Thyroid gland (tissue), 4 donors: Measurements from ENCODE around the gene GLIS1. TPM values are rescaled to one million over a fixed set of nuclear protein-coding genes. Genes with fewer than 3 reads are reported as not detected.

Experiments used
- DNase-seq, 2 donors: peaks; one replicate each; pipeline ENCODE4 v3.0.0-alpha.2; 2019
- H3K27ac ChIP-seq, 3 donors: fragments of 200-600 bp; sonication (generic); 1 replicate in 2 of 3; 2 replicates in 1 of 3; pipeline ENCODE4 v1.5.1; 2016 to 2019; ENCODE audit warnings: mild to moderate bottlenecking in 1 of 3, moderate library complexity in 1 of 3
- H3K27me3 ChIP-seq: fragments of 200-600 bp; sonication (generic); one replicate; pipeline ENCODE4 v1.5.1; 2019
- H3K36me3 ChIP-seq, 2 donors: fragments of 200-600 bp; sonication (generic); one replicate each; pipeline ENCODE4 v1.5.1; 2016 to 2019
- H3K4me1 ChIP-seq, 2 donors: fragments of 200-600 bp; sonication (generic); one replicate each; pipeline ENCODE4 v1.5.1; 2017 to 2019
- H3K4me3 ChIP-seq, 3 donors: fragments of 200-600 bp; sonication (generic); replicated peaks in 1 of 3; 1 replicate in 2 of 3; 2 replicates in 1 of 3; pipeline ENCODE4 v1.5.1; 2016; ENCODE audit warnings: mild to moderate bottlenecking in 1 of 3
- H3K9me3 ChIP-seq: fragments of 200-600 bp; sonication (generic); one replicate; pipeline ENCODE4 v1.5.1; 2017
- CTCF ChIP-seq, 6 experiments: fragments of 200-600 bp in 3 of 6; fragments of 450-650 bp in 3 of 6; sonication (generic) in 3 of 6; IDR thresholded peaks; one replicate each; pipeline ENCODE4 v1.5.1; 2016 to 2019; ENCODE audit warnings: antibody characterized with exemption in 6 of 6, mild to moderate bottlenecking in 2 of 6, inconsistent platforms in 1 of 6, moderate library complexity in 1 of 6
- POLR2A ChIP-seq, 2 donors: fragments of 450-650 bp; IDR thresholded peaks; one replicate each; pipeline ENCODE4 v1.6.1; 2017; ENCODE audit warnings: antibody characterized with exemption in 2 of 2, mild to moderate bottlenecking in 2 of 2, moderate library complexity in 1 of 2
- WGBS, 2 donors: methylation state at CpG; one replicate each; pipeline ENCODE4 v1.1.5; 2017; 5-methylcytosine and 5-hydroxymethylcytosine counted together
- intact Hi-C: fragments of 100-400 bp; cut with DNase I; formaldehyde crosslinking; loops from one replicate; pipeline ENCODE4 v1.15.1; 2023
- total RNA-seq, 4 donors: library from RNA; depleted of rRNA; stranded (reverse); fragments of >200 nt; gene quantifications; one replicate each; pipeline ENCODE4 v1.2.3, GENCODE V29; 2016

The GLIS1 gene
- total RNA-seq, 4 donors from 2014 or later, result 0.29 TPM; not detected in 3

GRCh38 chr1:53468374-53468773 is 270.6 kb downstream of the GLIS1 start:
- Histone ChIP-seq H3K36me3 (no peaks in the 10 kb centered on the region), H3K9me3 (no peaks in the 10 kb centered on the region), H3K27ac (no peak overlapping the region), H3K27me3 (no peaks in the 10 kb centered on the region), H3K4me1 (peaks cover 0 to 4% of the 10 kb centered on the region in 2 donors), H3K4me3 (no peak overlapping the region)
- DNase-seq, result no peak
- WGBS, 2 donors, result 83 to 100% methylated on average over 2 of the region's 2 CpGs
- intact Hi-C loops, result no loop called here
- TF ChIP-seq CTCF (IDR thresholded peaks at IDR 0.05) (no peak), POLR2A (IDR thresholded peaks at IDR 0.05) (no peak)

- H3K36me3 ChIP-seq, result no peaks in the 10 kb centered on the region
- peaks cover 0 to 4% of the 10 kb centered on the region in 2 donors for H3K4me1 ChIP-seq
Measured at GRCh38 chr1:53467391-53467790, 271.6 kb downstream of the GLIS1 start.

GRCh38 chr1:53465023-53465957 is 273.7 kb downstream of the GLIS1 start:
- no peaks in the 10 kb centered on the region for H3K9me3 ChIP-seq
- no peak for DNase-seq
- no peaks in the 10 kb centered on the region for H3K27me3 ChIP-seq
- intact Hi-C loops, result no loop called here
- TF ChIP-seq POLR2A (IDR thresholded peaks at IDR 0.05) (no peak), CTCF (IDR thresholded peaks at IDR 0.05) (no peak)
- no peak overlapping the region for H3K4me3 ChIP-seq
- 45 to 74% methylated on average over 4 of the region's 4 CpGs for WGBS, 2 donors
- H3K4me1 ChIP-seq, result peaks cover 0 to 2% of the 10 kb centered on the region in 2 donors
- H3K36me3 ChIP-seq, result no peaks in the 10 kb centered on the region
- H3K27ac ChIP-seq, result no peak overlapping the region

More at GRCh38 chr1:53467391-53467790, 271.6 kb downstream of the GLIS1 start:
- Histone ChIP-seq H3K4me3 (no peak overlapping the region), H3K9me3 (no peaks in the 10 kb centered on the region), H3K27me3 (no peaks in the 10 kb centered on the region), H3K27ac (no peak overlapping the region)
- TF ChIP-seq POLR2A (IDR thresholded peaks at IDR 0.05) (no peak), CTCF (IDR thresholded peaks at IDR 0.05) (no peak)
- no peak for DNase-seq
- intact Hi-C loops, result no loop called here

- Histone ChIP-seq H3K27me3 (no peaks in the 10 kb centered on the region), H3K4me1 (no peaks in the 10 kb centered on the region), H3K9me3 (no peaks in the 10 kb centered on the region), H3K36me3 (no peaks in the 10 kb centered on the region), H3K4me3 (no peak overlapping the region), H3K27ac (no peak overlapping the region)
- intact Hi-C loops, result no loop called here
- no peak for DNase-seq
- WGBS, 2 donors, result 75 to 82% methylated on average over 24 of the region's 24 CpGs
- no peak for TF ChIP-seq POLR2A (IDR thresholded peaks at IDR 0.05)
- no peak for TF ChIP-seq CTCF (IDR thresholded peaks at IDR 0.05)
Measured at GRCh38 chr1:53463961-53464899, 274.7 kb downstream of the GLIS1 start.
